H1 (cell line): ENCODE measurements around the gene RCAN3. TPM values are rescaled to one million over a fixed set of nuclear protein-coding genes. Genes with fewer than 3 reads are reported as not detected.
"Not testable (repeated sequence)": the region's sequence is repeated elsewhere in the genome, so short reads cannot be mapped to it uniquely, and the experiment has no call there.

Source experiments
- CTCF ChIA-PET: fragments of 300-600 bp; sonication (Branson Sonifier 250); formaldehyde crosslinking; loops from one replicate; lab custom pipeline; 2021; ENCODE audit not compliant: partially characterized antibody; lab: Charles Lee
- POLR2A ChIA-PET: fragments of 300-600 bp; sonication (Branson Sonifier 250); formaldehyde crosslinking; loops from one replicate; lab custom pipeline; 2021; ENCODE audit warnings: inconsistent platforms; ENCODE audit not compliant: partially characterized antibody; lab: Charles Lee
- DNase-seq, 2 experiments: peaks; one replicate each; pipeline versions ENCODE4 v3.0.0 to v3.0.0-alpha.2; 2010 to 2022; ENCODE audit warnings: low spot score in 2 of 2, low read depth in 1 of 2, mixed read lengths in 1 of 2
- FAIRE-seq: peaks from 2 replicates; lab custom pipeline; 2011; peaks lifted over from hg19 to GRCh38; lab: Jason Lieb, UNC
- H2AFZ ChIP-seq: 2 replicates; pipeline ENCODE4 v1.8.1; 2012; ENCODE audit warnings: low read length, inconsistent platforms
- H2AK5ac ChIP-seq: 2 replicates; pipeline ENCODE4 v1.6.1; 2013; ENCODE audit warnings: low read depth, low read length
- H2BK120ac ChIP-seq: replicated peaks from 2 replicates; pipeline ENCODE3; 2013; ENCODE audit warnings: low read depth, low read length, inconsistent platforms
- H2BK12ac ChIP-seq: 2 replicates; pipeline ENCODE4 v1.6.1; 2013; ENCODE audit warnings: low read depth, low read length
- H2BK15ac ChIP-seq: 2 replicates; pipeline ENCODE4 v1.6.1; 2013; ENCODE audit warnings: low read length
- H2BK20ac ChIP-seq: 2 replicates; pipeline ENCODE4 v1.6.1; 2013; ENCODE audit warnings: low read length
- H2BK5ac ChIP-seq: 2 replicates; pipeline ENCODE4 v1.6.1; 2013; ENCODE audit warnings: low read depth, low read length
- H3K14ac ChIP-seq: 2 replicates; pipeline ENCODE4 v1.6.1; 2013; ENCODE audit warnings: inconsistent platforms; ENCODE audit not compliant: insufficient read length
- H3K18ac ChIP-seq: 2 replicates; pipeline ENCODE4 v1.6.1; 2013; ENCODE audit warnings: low read length; ENCODE audit errors: extremely low read depth
- H3K23ac ChIP-seq: 2 replicates; pipeline ENCODE4 v1.6.1; 2013; ENCODE audit warnings: inconsistent platforms; ENCODE audit not compliant: insufficient read length
- H3K23me2 ChIP-seq: 2 replicates; pipeline ENCODE4 v1.6.1; 2013; ENCODE audit warnings: low read depth, low read length
- H3K27ac ChIP-seq: 2 replicates; pipeline ENCODE4 v1.6.1; 2011; ENCODE audit warnings: low read depth, low read length, inconsistent platforms
- H3K27me3 ChIP-seq, 4 experiments: replicated peaks in 1 of 4; 1 replicate in 1 of 4; 2 replicates in 3 of 4; pipeline versions ENCODE4 v1.6.1 to v1.8.1; 2011 to 2013; ENCODE audit warnings: low read length in 3 of 4, mild to moderate bottlenecking in 3 of 4, inconsistent platforms in 2 of 4, mixed read lengths in 2 of 4, moderate library complexity in 1 of 4; ENCODE audit not compliant: control insufficient read depth in 3 of 4, insufficient read depth in 3 of 4; ENCODE audit errors: extremely low read depth in 1 of 4
- H3K36me3 ChIP-seq, 4 experiments: 2 replicates each; pipeline versions ENCODE4 v1.6.1 to v1.8.1; 2011 to 2013; ENCODE audit warnings: mild to moderate bottlenecking in 4 of 4, low read length in 3 of 4, moderate library complexity in 2 of 4, control low read depth in 1 of 4, inconsistent platforms in 1 of 4; ENCODE audit not compliant: insufficient read depth in 4 of 4, control insufficient read depth in 2 of 4
- H3K4ac ChIP-seq: replicated peaks from 2 replicates; pipeline ENCODE3; 2013; ENCODE audit warnings: low read length, low read depth, mixed read lengths, inconsistent platforms; ENCODE audit not compliant: insufficient read length
- H3K4me1 ChIP-seq, 4 experiments: replicated peaks in 1 of 4; 1 replicate in 1 of 4; 2 replicates in 3 of 4; pipeline versions ENCODE4 v1.6.1 to v1.8.1; 2011 to 2013; ENCODE audit warnings: low read length in 3 of 4, inconsistent platforms in 2 of 4, mixed read lengths in 1 of 4; ENCODE audit not compliant: insufficient read depth in 4 of 4, control insufficient read depth in 3 of 4
- H3K4me2 ChIP-seq, 2 experiments: 2 replicates each; pipeline versions ENCODE4 v1.6.1 to v1.8.1; 2011 to 2013; ENCODE audit warnings: low read depth in 2 of 2, low read length in 2 of 2, control low read depth in 1 of 2, inconsistent platforms in 1 of 2, mild to moderate bottlenecking in 1 of 2; ENCODE audit not compliant: insufficient read depth in 1 of 2
- H3K4me3 ChIP-seq, 4 experiments: fragments of 200-600, 300-600 bp in 1 of 4; sonication (generic), shearing (Covaris generic), sonication (Bioruptor Twin) in 1 of 4; 2 replicates each; pipeline versions ENCODE4 v1.5.1 to v1.8.1; 2011 to 2016; ENCODE audit warnings: low read length in 4 of 4, low read depth in 3 of 4, control low read depth in 2 of 4, inconsistent platforms in 2 of 4, mild to moderate bottlenecking in 2 of 4, mixed read lengths in 1 of 4, moderate library complexity in 1 of 4; ENCODE audit not compliant: insufficient read depth in 2 of 4; ENCODE audit errors: extremely low read depth in 1 of 4
- H3K56ac ChIP-seq: replicated peaks from 2 replicates; pipeline ENCODE3; 2013; ENCODE audit warnings: low read depth, mild to moderate bottlenecking, mixed read lengths, low read length, inconsistent platforms; ENCODE audit not compliant: insufficient read length
- H3K79me1 ChIP-seq: 2 replicates; pipeline ENCODE4 v1.6.1; 2013; ENCODE audit warnings: low read depth, low read length, control low read depth
- H3K79me2 ChIP-seq, 2 experiments: 2 replicates each; pipeline versions ENCODE4 v1.6.1 to v1.8.1; 2012 to 2013; ENCODE audit warnings: low read length in 2 of 2, mild to moderate bottlenecking in 2 of 2, inconsistent platforms in 1 of 2; ENCODE audit not compliant: insufficient read depth in 2 of 2, control insufficient read depth in 1 of 2
- H3K9ac ChIP-seq, 4 experiments: replicated peaks in 1 of 4; 1 replicate in 1 of 4; 2 replicates in 3 of 4; pipeline versions ENCODE4 v1.6.1 to v1.8.1; 2011 to 2013; ENCODE audit warnings: low read depth in 3 of 4, low read length in 3 of 4, control low read depth in 2 of 4, mild to moderate bottlenecking in 2 of 4, moderate library complexity in 2 of 4, inconsistent platforms in 1 of 4; ENCODE audit errors: extremely low read depth in 1 of 4
- H3K9me3 ChIP-seq, 2 experiments: 2 replicates each; pipeline versions ENCODE4 v1.6.1 to v1.8.1; 2012 to 2013; ENCODE audit warnings: mild to moderate bottlenecking in 2 of 2, moderate library complexity in 2 of 2, control low read depth in 1 of 2, inconsistent platforms in 1 of 2, low read depth in 1 of 2, low read length in 1 of 2, mixed read lengths in 1 of 2; ENCODE audit not compliant: insufficient read depth in 2 of 2
- H4K20me1 ChIP-seq, 2 experiments: replicated peaks in 1 of 2; 2 replicates each; pipeline versions ENCODE3 to v1.8.1; 2011 to 2013; ENCODE audit warnings: inconsistent platforms in 2 of 2, low read length in 2 of 2, mild to moderate bottlenecking in 1 of 2; ENCODE audit not compliant: insufficient read depth in 2 of 2, control insufficient read depth in 1 of 2
- H4K5ac ChIP-seq: 2 replicates; pipeline ENCODE4 v1.6.1; 2013; ENCODE audit warnings: low read length, low read depth, mixed read lengths, inconsistent platforms; ENCODE audit not compliant: insufficient read length
- H4K8ac ChIP-seq: 2 replicates; pipeline ENCODE4 v1.8.0; 2013; ENCODE audit warnings: mild to moderate bottlenecking, moderate library complexity, low read length, inconsistent platforms; ENCODE audit not compliant: insufficient read depth; ENCODE audit errors: extremely low read depth
- H4K91ac ChIP-seq: replicated peaks from 2 replicates; pipeline ENCODE3; 2013; ENCODE audit warnings: low read length, mixed read lengths, inconsistent platforms; ENCODE audit not compliant: insufficient read length
- WGBS, 2 experiments: shearing (Covaris generic) in 1 of 2; methylation state at CpG; one replicate each; pipeline versions ENCODE4 v1.1.6 to v1.1.7; 2013 to 2015; ENCODE audit warnings: low lambda C conversion rate in 2 of 2, mixed read lengths in 2 of 2, inconsistent platforms in 1 of 2, low coverage in 1 of 2, missing lambda C conversion rate in 1 of 2; ENCODE audit not compliant: insufficient replicate concordance in 2 of 2, insufficient coverage in 1 of 2, insufficient read length in 1 of 2; ENCODE audit errors: extremely low coverage in 1 of 2, missing lambda C conversion rate in 1 of 2; 5-methylcytosine and 5-hydroxymethylcytosine counted together
- polyA plus RNA-seq, 7 experiments: library from polyadenylated mRNA; depleted of rRNA in 3 of 7; stranded (reverse) in 5 of 7; unstranded in 2 of 7; fragments of >200 nt in 5 of 7; fragments of 200-250 nt in 2 of 7; gene quantifications; 1 replicate in 5 of 7; 2 replicates in 1 of 7; 4 replicates in 1 of 7; pipeline versions ENCODE4 v1.2.1 to v1.2.3, GENCODE V29; 2011 to 2013; ENCODE audit warnings: missing spikeins in 2 of 7, mixed read lengths in 2 of 7
- total RNA-seq: library from RNA; stranded (reverse); fragmentation: NEBNext Ultra II Directional; extraction: Animal tissue kit (Norgen Biotek cat#: 25700); gene quantifications from 2 replicates; pipeline ENCODE4 v1.2.1, GENCODE V29; 2021

RCAN3 gene
- total and polyA plus RNA-seq, 2 of the 8 experiments (the other 6 are each of a cell fraction or from before 2014, with no cell fraction given) = 5.6 to 16.6 TPM

GRCh38 chr1:24488159-24488558 is 14.5 kb upstream of the RCAN3 start:
- H3K79me2 ChIP-seq, DNase-seq, H3K27ac ChIP-seq, H3K4me1 ChIP-seq, H2BK12ac ChIP-seq, H2BK15ac ChIP-seq, H4K5ac ChIP-seq, H3K23ac ChIP-seq, H2AK5ac ChIP-seq, H4K8ac ChIP-seq, H3K23me2 ChIP-seq, H2AFZ ChIP-seq, H3K18ac ChIP-seq, H2BK5ac ChIP-seq, H3K4me3 ChIP-seq, H4K91ac ChIP-seq, H3K9ac ChIP-seq, H2BK120ac ChIP-seq, H3K36me3 ChIP-seq, H3K4ac ChIP-seq, H3K4me2 ChIP-seq, H3K79me1 ChIP-seq, H3K14ac ChIP-seq, FAIRE-seq, H4K20me1 ChIP-seq, H2BK20ac ChIP-seq, H3K56ac ChIP-seq, H3K27me3 ChIP-seq: not testable (repeated sequence)
- ChIA-PET POLR2A (interaction anchor here (1.2 kb wide), 1 partner anchor 11 kb away, joined by 3 read pairs; no protein-coding TSS in a partner anchor), CTCF (interaction anchor here (0.6 to 0.9 kb wide), 2 partner anchors 47 to 67 kb away, joined by 3 to 4 read pairs; no protein-coding TSS in a partner anchor)
- peaks cover 16 to 18% of the 10 kb centered on the region in 2 experiments; a peak in 3 of 4 replicates for H3K9me3 ChIP-seq
- 95% methylated on average over 7 of the region's 7 CpGs; no CpG with 5 or more reads in 1 of the 2 experiments for WGBS, 2 experiments
